Common myeloid progenitor, CD34-positive (primary cell): ENCODE measurements around the gene EFL1.

Source experiments
- CTCF ChIA-PET: fragments of 350-600 bp; sonication (Branson Sonifier 250); formaldehyde crosslinking; loops from one replicate; lab custom pipeline; 2021; ENCODE audit warnings: antibody characterized with exemption; lab: Charles Lee
- POLR2A ChIA-PET: fragments of 350-600 bp; sonication (Branson Sonifier 250); formaldehyde crosslinking; loops from one replicate; lab custom pipeline; 2021; ENCODE audit warnings: antibody characterized with exemption; lab: Charles Lee
- DNase-seq, 3 donors: peaks; one replicate each; pipeline versions ENCODE4 v3.0.0 to v3.0.0-alpha.2; 2013
- H3K27ac ChIP-seq, 2 experiments: 1 replicate in 1 of 2; 2 replicates in 1 of 2; pipeline ENCODE4 v1.7.0; 2013; ENCODE audit warnings: inconsistent platforms in 2 of 2, low read length in 2 of 2, mild to moderate bottlenecking in 2 of 2, low read depth in 1 of 2, moderate library complexity in 1 of 2; ENCODE audit not compliant: severe bottlenecking in 2 of 2, insufficient read depth in 1 of 2, poor library complexity in 1 of 2
- H3K27me3 ChIP-seq, 5 experiments: replicated peaks in 2 of 5; 1 replicate in 3 of 5; 2 replicates in 2 of 5; pipeline versions ENCODE4 v1.6.1 to v1.7.0; 2013; ENCODE audit warnings: low read length in 4 of 5, mild to moderate bottlenecking in 2 of 5, moderate library complexity in 2 of 5, inconsistent platforms in 1 of 5; ENCODE audit not compliant: insufficient read depth in 5 of 5, control insufficient read depth in 4 of 5
- H3K36me3 ChIP-seq, 4 experiments: 1 replicate in 2 of 4; 2 replicates in 2 of 4; pipeline versions ENCODE4 v1.6.1 to v1.7.0; 2013; ENCODE audit warnings: low read length in 3 of 4, control low read depth in 1 of 4, mild to moderate bottlenecking in 1 of 4; ENCODE audit not compliant: control insufficient read depth in 4 of 4, insufficient read depth in 4 of 4
- H3K4me1 ChIP-seq, 4 experiments: 1 replicate in 3 of 4; 2 replicates in 1 of 4; pipeline versions ENCODE4 v1.6.1 to v1.7.1; 2013; ENCODE audit warnings: low read length in 3 of 4, mild to moderate bottlenecking in 3 of 4, control low read depth in 1 of 4, inconsistent platforms in 1 of 4, moderate library complexity in 1 of 4; ENCODE audit not compliant: control insufficient read depth in 4 of 4, insufficient read depth in 4 of 4; ENCODE audit errors: control extremely low read depth in 1 of 4
- H3K4me3 ChIP-seq, 7 experiments: 1 replicate in 4 of 7; 2 replicates in 3 of 7; pipeline versions ENCODE4 v1.5.1 to v1.7.0; 2013; ENCODE audit warnings: mild to moderate bottlenecking in 7 of 7, low read length in 6 of 7, moderate library complexity in 6 of 7, inconsistent platforms in 2 of 7, low read depth in 2 of 7, control low read depth in 1 of 7; ENCODE audit not compliant: insufficient read depth in 4 of 7, control insufficient read depth in 1 of 7; ENCODE audit errors: extremely low read depth in 1 of 7
- H3K9me3 ChIP-seq, 5 experiments: 1 replicate in 4 of 5; 2 replicates in 1 of 5; pipeline versions ENCODE4 v1.6.1 to v1.7.1; 2013; ENCODE audit warnings: low read length in 4 of 5, mild to moderate bottlenecking in 2 of 5, inconsistent platforms in 1 of 5, low read depth in 1 of 5, moderate library complexity in 1 of 5; ENCODE audit not compliant: control insufficient read depth in 4 of 5, insufficient read depth in 2 of 5; ENCODE audit errors: control extremely low read depth in 1 of 5
- WGBS: methylation state at CpG from one replicate; pipeline ENCODE4 v1.1.5; 2013; ENCODE audit not compliant: insufficient coverage; 5-methylcytosine and 5-hydroxymethylcytosine counted together

EFL1 gene

GRCh38 chr15:82168757-82169156 lies 93.8 kb downstream of the EFL1 start:
- no peak for DNase-seq
- ChIA-PET POLR2A (interaction anchor here (1.8 kb wide), 1 partner anchor 56 kb away, joined by 3 read pairs; no protein-coding TSS in a partner anchor), CTCF (interaction anchor here (1.5 kb wide), 1 partner anchor 27 kb away, joined by 3 read pairs; no protein-coding TSS in a partner anchor)
- Histone ChIP-seq H3K36me3 (peaks cover 0 to 14% (median 6%) of the 10 kb centered on the region in 4 experiments), H3K27ac (no peak overlapping the region), H3K4me3 (no peak overlapping the region), H3K4me1 (peaks cover 0 to 5% (median 0%) of the 10 kb centered on the region in 4 experiments), H3K9me3 (no peaks in the 10 kb centered on the region), H3K27me3 (no peaks in the 10 kb centered on the region)
- WGBS: no CpG with 5 or more reads among the region's 2 CpGs

GRCh38 chr15:82168296-82168695 lies 94.2 kb downstream of the EFL1 start:
- no peak for DNase-seq
- ChIA-PET POLR2A (interaction anchor here (1.8 kb wide), 1 partner anchor 56 kb away, joined by 3 read pairs; no protein-coding TSS in a partner anchor), CTCF (interaction anchor here (1.5 kb wide), 1 partner anchor 27 kb away, joined by 3 read pairs; no protein-coding TSS in a partner anchor)
- H3K4me1 ChIP-seq: peaks cover 0 to 5% (median 0%) of the 10 kb centered on the region in 4 experiments
- no peak overlapping the region for H3K27ac ChIP-seq
- H3K36me3 ChIP-seq: peaks cover 0 to 17% (median 8%) of the 10 kb centered on the region in 4 experiments
- H3K9me3 ChIP-seq: no peaks in the 10 kb centered on the region
- no peak overlapping the region for H3K4me3 ChIP-seq
- WGBS: 100% methylated on average over 8 of the region's 8 CpGs
- H3K27me3 ChIP-seq: no peaks in the 10 kb centered on the region

GRCh38 chr15:82165948-82166376 lies 96.6 kb downstream of the EFL1 start:
- 100% methylated on average over 1 of the region's 1 CpG for WGBS
- Histone ChIP-seq H3K9me3 (no peaks in the 10 kb centered on the region), H3K4me1 (peaks cover 0 to 5% (median 0%) of the 10 kb centered on the region in 4 experiments), H3K27ac (no peak overlapping the region), H3K36me3 (peaks cover 6 to 28% (median 14%) of the 10 kb centered on the region in 4 experiments), H3K27me3 (no peaks in the 10 kb centered on the region), H3K4me3 (no peak overlapping the region)
- DNase-seq: no peak
- POLR2A ChIA-PET: no interaction called here
- CTCF ChIA-PET: interaction anchor here (0.8 to 1.1 kb wide), 2 partner anchors 19 to 173 kb away, joined by 3 read pairs; no protein-coding TSS in a partner anchor

- H3K27ac ChIP-seq: no peak overlapping the region
- DNase-seq: no peak
- POLR2A ChIA-PET: no interaction called here
These were observed 102.6 kb downstream of the EFL1 start for GRCh38 chr15:82159922-82160321.

GRCh38 chr15:82158811-82159210 lies 103.7 kb downstream of the EFL1 start:
- Histone ChIP-seq H3K9me3 (peaks cover 0 to 2% (median 0%) of the 10 kb centered on the region in 5 experiments), H3K4me1 (no peaks in the 10 kb centered on the region), H3K27me3 (no peaks in the 10 kb centered on the region), H3K36me3 (peaks cover 15 to 42% (median 25%) of the 10 kb centered on the region in 4 experiments), H3K27ac (no peak overlapping the region), H3K4me3 (no peak overlapping the region)
- no peak for DNase-seq
- 100% methylated on average over 2 of the region's 4 CpGs for WGBS
- POLR2A ChIA-PET: no interaction called here
- CTCF ChIA-PET: interaction anchor here (0.6 to 1.1 kb wide), 2 partner anchors 11 to 13 kb away, joined by 3 read pairs; no protein-coding TSS in a partner anchor

More at GRCh38 chr15:82159922-82160321, 102.6 kb downstream of the EFL1 start:
- WGBS: no CpG with 5 or more reads among the region's 2 CpGs
- H3K9me3 ChIP-seq: peaks cover 0 to 2% (median 0%) of the 10 kb centered on the region in 5 experiments
- H3K36me3 ChIP-seq: peaks cover 16 to 42% (median 26%) of the 10 kb centered on the region in 4 experiments
- H3K4me3 ChIP-seq: no peak overlapping the region
- CTCF ChIA-PET: no interaction called here
- no peaks in the 10 kb centered on the region for H3K27me3 ChIP-seq
- no peaks in the 10 kb centered on the region for H3K4me1 ChIP-seq

DNA sequence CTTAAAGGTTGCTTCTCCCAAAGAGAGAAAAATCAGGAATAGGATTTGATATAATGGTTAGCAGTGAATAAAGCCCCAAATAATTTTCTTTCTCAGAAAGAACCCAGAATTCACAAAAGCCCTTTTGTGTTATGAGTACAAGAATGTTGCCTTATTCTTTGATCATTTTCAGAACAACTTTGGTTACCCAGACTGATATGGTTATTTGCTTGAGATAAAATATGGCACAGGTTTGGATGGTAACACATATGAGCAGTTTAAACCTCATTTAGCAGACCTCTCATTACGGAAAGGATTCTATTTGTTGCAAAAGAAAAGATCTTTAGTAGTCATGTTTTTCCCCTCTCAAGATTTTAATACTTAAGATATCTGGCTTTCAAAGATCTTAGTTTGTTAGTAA lies 111.9 kb downstream of the EFL1 start:
- no peak for DNase-seq
- peaks cover 5 to 23% (median 17%) of the 10 kb centered on the region in 4 experiments for H3K36me3 ChIP-seq
- no peak overlapping the region for H3K27ac ChIP-seq
- CTCF ChIA-PET: interaction anchor here (1.1 kb wide), 1 partner anchor 11 kb away, joined by 3 read pairs; no protein-coding TSS in a partner anchor
- 80% methylated on average over 1 of the region's 1 CpG for WGBS
- H3K4me1 ChIP-seq: peaks cover 0 to 2% (median 0%) of the 10 kb centered on the region in 4 experiments
- POLR2A ChIA-PET: no interaction called here
- H3K9me3 ChIP-seq: no peaks in the 10 kb centered on the region
- H3K4me3 ChIP-seq: no peak overlapping the region
- H3K27me3 ChIP-seq: no peaks in the 10 kb centered on the region

- WGBS: 100% methylated on average over 3 of the region's 8 CpGs
- Histone ChIP-seq H3K4me3 (no peak overlapping the region), H3K4me1 (peaks cover 2 to 24% (median 18%) of the 10 kb centered on the region in 4 experiments), H3K27ac (no peak overlapping the region), H3K27me3 (no peaks in the 10 kb centered on the region), H3K9me3 (no peaks in the 10 kb centered on the region), H3K36me3 (peaks cover 0 to 17% (median 14%) of the 10 kb centered on the region in 4 experiments)
- peak in 2 of 3 donors; percentile 15 to 38 for DNase-seq
- ChIA-PET POLR2A (no interaction called here), CTCF (interaction anchor here (1.4 to 1.7 kb wide), 2 partner anchors 12 kb away, joined by 3 to 5 read pairs; no protein-coding TSS in a partner anchor)
These were observed 115.5 kb downstream of the EFL1 start for GRCh38 chr15:82146990-82147461.
